Epithelial cell of esophagus (primary cell): ENCODE data around the gene RHOA.
A peak's percentile ranks its signal among the peaks of the same experiment; 100 is the strongest.

Experiments used
- DNase-seq: peaks from one replicate; pipeline ENCODE4 v3.0.0; 2010; ENCODE audit warnings: low read depth
- H3K4me3 ChIP-seq: 2 replicates; pipeline ENCODE4 v1.5.1; 2011; ENCODE audit warnings: mild to moderate bottlenecking, low read length, control low read depth
- TF ChIP-seq, protein P1 (sequence below): IDR thresholded peaks from 2 replicates; pipeline ENCODE4 v1.5.1; 2011; ENCODE audit warnings: low read depth, mild to moderate bottlenecking, low read length, control low read depth, inconsistent platforms; ENCODE audit not compliant: insufficient read depth; ENCODE audit errors: missing control alignments

Gene RHOA

DNA sequence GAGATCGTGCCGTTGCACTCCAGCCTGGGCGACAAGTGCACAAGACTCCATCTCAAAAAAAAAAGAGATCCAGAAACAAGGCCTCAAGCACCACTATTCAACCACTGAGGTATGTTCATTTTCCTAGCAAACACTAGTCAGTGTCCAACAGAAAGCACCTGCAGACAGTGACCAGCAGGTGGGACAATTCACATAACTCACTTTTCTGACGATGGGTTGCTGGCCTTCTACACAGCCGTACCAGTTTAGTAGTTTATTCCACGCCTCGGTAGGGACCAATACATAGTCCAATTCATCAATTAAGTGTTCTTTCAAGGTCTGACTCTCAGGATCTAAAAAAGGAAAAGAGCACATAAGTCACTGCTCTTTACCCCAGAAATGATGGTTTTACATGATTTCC is 84.3 kb downstream of the RHOA start:
- no peak for DNase-seq
- no peak overlapping the region for H3K4me3 ChIP-seq
- TF ChIP-seq, protein P1, sequence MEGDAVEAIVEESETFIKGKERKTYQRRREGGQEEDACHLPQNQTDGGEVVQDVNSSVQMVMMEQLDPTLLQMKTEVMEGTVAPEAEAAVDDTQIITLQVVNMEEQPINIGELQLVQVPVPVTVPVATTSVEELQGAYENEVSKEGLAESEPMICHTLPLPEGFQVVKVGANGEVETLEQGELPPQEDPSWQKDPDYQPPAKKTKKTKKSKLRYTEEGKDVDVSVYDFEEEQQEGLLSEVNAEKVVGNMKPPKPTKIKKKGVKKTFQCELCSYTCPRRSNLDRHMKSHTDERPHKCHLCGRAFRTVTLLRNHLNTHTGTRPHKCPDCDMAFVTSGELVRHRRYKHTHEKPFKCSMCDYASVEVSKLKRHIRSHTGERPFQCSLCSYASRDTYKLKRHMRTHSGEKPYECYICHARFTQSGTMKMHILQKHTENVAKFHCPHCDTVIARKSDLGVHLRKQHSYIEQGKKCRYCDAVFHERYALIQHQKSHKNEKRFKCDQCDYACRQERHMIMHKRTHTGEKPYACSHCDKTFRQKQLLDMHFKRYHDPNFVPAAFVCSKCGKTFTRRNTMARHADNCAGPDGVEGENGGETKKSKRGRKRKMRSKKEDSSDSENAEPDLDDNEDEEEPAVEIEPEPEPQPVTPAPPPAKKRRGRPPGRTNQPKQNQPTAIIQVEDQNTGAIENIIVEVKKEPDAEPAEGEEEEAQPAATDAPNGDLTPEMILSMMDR, result peak; percentile 42

GRCh38 chr3:49324768-49325167 is 87.0 kb downstream of the RHOA start:
- DNase-seq, result no peak
- TF ChIP-seq, protein P1, result no peak

GRCh38 chr3:49316696-49317457 is 94.9 kb downstream of the RHOA start:
- TF ChIP-seq, protein P1, result no peak
- no peak overlapping the region for H3K4me3 ChIP-seq
- no peak for DNase-seq

More at GRCh38 chr3:49324768-49325167, 87.0 kb downstream of the RHOA start:
- no peak overlapping the region for H3K4me3 ChIP-seq

DNA sequence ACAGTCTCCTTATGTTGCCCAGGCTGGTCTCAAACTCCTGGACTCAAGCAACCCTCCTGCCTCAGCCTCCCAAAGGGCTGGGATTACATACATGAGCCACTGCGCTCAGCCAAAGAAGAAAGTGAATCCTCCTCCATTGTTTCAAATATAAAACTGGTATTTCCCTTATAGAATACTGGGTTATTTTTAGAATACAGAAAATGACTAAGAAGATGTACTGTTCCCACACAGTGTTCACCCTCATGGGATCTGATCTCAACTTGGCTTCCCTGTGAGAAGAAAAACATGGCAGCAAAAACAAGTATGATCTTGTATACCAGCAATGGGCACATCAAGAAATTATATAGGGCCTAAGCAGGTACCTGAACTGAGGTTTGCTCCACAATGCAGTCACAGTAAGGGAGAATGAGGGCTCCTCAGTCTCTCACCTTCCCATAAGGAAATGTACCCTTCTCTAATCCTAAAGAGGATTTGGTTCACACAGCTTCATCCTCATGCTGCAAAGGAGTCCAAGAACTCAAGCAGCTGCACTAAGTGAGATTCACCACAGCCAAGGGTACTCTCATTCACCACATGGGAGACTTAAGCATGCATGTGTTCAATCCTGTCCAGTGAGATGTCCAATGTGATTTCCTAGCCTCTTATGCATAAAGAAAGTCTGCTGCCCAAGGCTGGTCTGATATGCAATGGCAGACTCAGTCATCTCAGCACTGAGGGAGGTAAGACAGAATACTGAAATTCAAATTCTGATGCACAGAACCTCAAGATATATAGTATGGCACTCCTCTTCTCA is 97.7 kb downstream of the RHOA start:
- TF ChIP-seq, protein P1, result no peak
- H3K4me3 ChIP-seq, result no peak overlapping the region
- DNase-seq, result peak; percentile 63

DNA sequence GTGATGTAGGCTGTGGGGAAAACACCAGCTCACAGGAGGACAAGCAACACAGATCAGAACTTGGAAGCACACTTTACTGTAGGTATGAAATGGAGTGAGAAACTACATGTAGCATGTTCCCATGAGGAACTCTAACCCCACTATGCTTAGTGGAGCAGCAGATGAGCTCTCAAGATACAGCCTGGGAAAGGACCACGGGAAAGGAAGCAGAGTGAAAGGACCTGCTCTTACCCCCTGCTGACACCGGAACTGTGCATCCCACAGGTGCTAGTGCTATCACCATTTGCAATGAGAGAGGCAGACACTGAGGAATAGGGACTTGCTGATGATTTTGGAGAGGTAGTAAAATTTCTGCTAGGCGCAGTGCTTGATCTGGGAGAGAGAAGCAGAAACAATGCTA is 100.5 kb downstream of the RHOA start:
- DNase-seq, result no peak
- H3K4me3 ChIP-seq, result no peak overlapping the region
- TF ChIP-seq, protein P1, result no peak

DNA sequence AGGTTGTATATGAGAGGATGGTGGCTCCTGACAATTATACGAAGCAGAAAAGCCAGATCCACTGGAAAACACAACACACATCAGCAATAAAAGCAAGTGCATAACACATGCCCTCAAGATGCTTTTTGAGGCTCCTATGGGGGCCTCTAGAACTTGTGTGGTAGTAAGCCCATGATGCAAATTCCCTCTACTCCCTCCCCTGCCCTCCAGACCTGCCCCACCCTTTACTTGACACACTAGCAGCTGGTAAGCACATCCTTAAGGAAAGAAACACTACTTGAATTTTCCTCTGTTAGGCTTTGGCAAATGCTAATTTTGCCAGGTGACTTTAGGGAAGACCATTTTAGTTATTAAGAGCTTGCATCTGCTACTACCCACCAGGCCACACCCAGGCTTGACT is 101.1 kb downstream of the RHOA start:
- no peak for DNase-seq
- no peak overlapping the region for H3K4me3 ChIP-seq
- TF ChIP-seq, protein P1, result no peak
